ENCODE data around the gene KCNS3.

The KCNS3 gene

GRCh38 chr2:17858064-17858463 lies 20.4 kb upstream of the KCNS3 start:
- Histone ChIP-seq H3K36me3 (ENCODE audit: insufficient read depth, low read length) (no peaks in the 10 kb centered on the region), H3K9me3 (ENCODE audit: low read length) (no peaks in the 10 kb centered on the region), H3K9ac (ENCODE audit: low read length) (no peak overlapping the region), H3K4me2 (ENCODE audit: low read length) (no peak overlapping the region), H3K4me1 (ENCODE audit: insufficient read depth, low read length, severe bottlenecking) (no peaks in the 10 kb centered on the region), H4K20me1 (ENCODE audit: insufficient read depth, low read length) (no peaks in the 10 kb centered on the region), H3F3A (ENCODE audit: insufficient read depth, low read length) (no peaks in the 10 kb centered on the region), H3K79me2 (ENCODE audit: insufficient read depth, low read length) (no peaks in the 10 kb centered on the region), H3K9me2 (ENCODE audit: low read depth, low read length) (no peaks in the 10 kb centered on the region), H2AFZ (ENCODE audit: low read length) (no peak overlapping the region), H3K27me3 (ENCODE audit: insufficient read depth, low read length) (no peaks in the 10 kb centered on the region), H3K4me3 (ENCODE audit: low read depth, low read length, poor library complexity, severe bottlenecking) (no peak overlapping the region), H3K27ac (ENCODE audit: low read depth, low read length, poor library complexity, severe bottlenecking) (no peak overlapping the region)
- TF ChIP-seq CTCF (IDR thresholded peaks at IDR 0.05; ENCODE audit: low read length) = no peak
- TF ChIP-seq EZH2 (IDR thresholded peaks at IDR 0.05; ENCODE audit: borderline replicate concordance, low read length) = no peak

GRCh38 chr2:17863539-17863938 lies 14.9 kb upstream of the KCNS3 start:
- H3K79me2 ChIP-seq (ENCODE audit: insufficient read depth, low read length) = no peaks in the 10 kb centered on the region
- H3K4me3 ChIP-seq (ENCODE audit: low read depth, low read length, poor library complexity, severe bottlenecking) = no peak overlapping the region
- H3K27ac ChIP-seq (ENCODE audit: low read depth, low read length, poor library complexity, severe bottlenecking) = no peak overlapping the region
- H3K36me3 ChIP-seq (ENCODE audit: insufficient read depth, low read length) = no peaks in the 10 kb centered on the region
- no peaks in the 10 kb centered on the region for H3F3A ChIP-seq (ENCODE audit: insufficient read depth, low read length)
- H3K9me2 ChIP-seq (ENCODE audit: low read depth, low read length) = no peaks in the 10 kb centered on the region
- no peak overlapping the region for H2AFZ ChIP-seq (ENCODE audit: low read length)
- H3K4me1 ChIP-seq (ENCODE audit: insufficient read depth, low read length, severe bottlenecking) = no peaks in the 10 kb centered on the region
- H3K9me3 ChIP-seq (ENCODE audit: low read length) = no peaks in the 10 kb centered on the region
- no peaks in the 10 kb centered on the region for H3K27me3 ChIP-seq (ENCODE audit: insufficient read depth, low read length)
- TF ChIP-seq CTCF (IDR thresholded peaks at IDR 0.05; ENCODE audit: low read length) (no peak), EZH2 (IDR thresholded peaks at IDR 0.05; ENCODE audit: borderline replicate concordance, low read length) (no peak)
- no peak overlapping the region for H3K4me2 ChIP-seq (ENCODE audit: low read length)
- no peak overlapping the region for H3K9ac ChIP-seq (ENCODE audit: low read length)
- H4K20me1 ChIP-seq (ENCODE audit: insufficient read depth, low read length) = no peaks in the 10 kb centered on the region

DNA sequence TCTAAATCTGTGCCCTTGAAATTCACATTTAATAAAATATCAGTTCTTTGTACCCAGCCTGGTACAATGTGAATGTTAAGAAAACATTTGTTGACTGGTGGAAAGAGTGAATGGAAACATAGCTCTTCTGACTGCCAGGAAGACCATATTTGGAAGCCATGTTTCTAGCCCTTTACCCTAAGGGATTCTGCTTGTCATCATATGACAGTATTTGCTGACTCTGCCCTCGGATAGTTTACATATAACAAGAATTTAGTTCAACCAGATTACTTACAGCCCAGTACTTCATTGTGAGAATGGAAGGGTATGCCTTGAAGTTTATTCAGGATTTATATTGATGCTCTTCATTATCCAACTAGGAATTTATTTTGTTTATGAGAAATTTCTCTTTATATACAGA lies 13.8 kb upstream of the KCNS3 start:
- H3K27me3 ChIP-seq (ENCODE audit: insufficient read depth, low read length) = 0 out of 2 replicates have a peak, but pooled peaks cover 4% of the 10 kb centered on the region
- H3K9me2 ChIP-seq (ENCODE audit: low read depth, low read length) = no peaks in the 10 kb centered on the region
- TF ChIP-seq EZH2 (IDR thresholded peaks at IDR 0.05; ENCODE audit: borderline replicate concordance, low read length) (no peak), CTCF (IDR thresholded peaks at IDR 0.05; ENCODE audit: low read length) (no peak)
- H3K9me3 ChIP-seq (ENCODE audit: low read length) = no peaks in the 10 kb centered on the region
- H3K36me3 ChIP-seq (ENCODE audit: insufficient read depth, low read length) = no peaks in the 10 kb centered on the region
- no peak overlapping the region for H3K4me3 ChIP-seq (ENCODE audit: low read depth, low read length, poor library complexity, severe bottlenecking)
- no peaks in the 10 kb centered on the region for H3K4me1 ChIP-seq (ENCODE audit: insufficient read depth, low read length, severe bottlenecking)
- no peak overlapping the region for H3K27ac ChIP-seq (ENCODE audit: low read depth, low read length, poor library complexity, severe bottlenecking)
- no peaks in the 10 kb centered on the region for H3K79me2 ChIP-seq (ENCODE audit: insufficient read depth, low read length)
- H3K4me2 ChIP-seq (ENCODE audit: low read length) = no peak overlapping the region
- H3F3A ChIP-seq (ENCODE audit: insufficient read depth, low read length) = no peaks in the 10 kb centered on the region
- no peak overlapping the region for H2AFZ ChIP-seq (ENCODE audit: low read length)
- no peaks in the 10 kb centered on the region for H4K20me1 ChIP-seq (ENCODE audit: insufficient read depth, low read length)
- no peak overlapping the region for H3K9ac ChIP-seq (ENCODE audit: low read length)
